Liver (tissue), 9 donors: Measurements from ENCODE around the gene TSPAN5. TPM values are rescaled to one million over a fixed set of nuclear protein-coding genes. Genes with fewer than 3 reads are reported as not detected.

Experiments used
- DNase-seq: peaks from one replicate; pipeline ENCODE4 v3.0.0-alpha.2; 2017; ENCODE audit warnings: low spot score
- H3K27ac ChIP-seq, 2 donors: one replicate each; pipeline ENCODE4 v1.7.0; 2013; ENCODE audit warnings: inconsistent platforms in 2 of 2, low read length in 2 of 2, control low read depth in 1 of 2, low read depth in 1 of 2, mild to moderate bottlenecking in 1 of 2
- H3K27me3 ChIP-seq, 4 donors: one replicate each; pipeline versions ENCODE4 v1.6.1 to v1.7.0; 2013; ENCODE audit warnings: low read length in 3 of 4, inconsistent platforms in 1 of 4, mild to moderate bottlenecking in 1 of 4, moderate library complexity in 1 of 4; ENCODE audit not compliant: control insufficient read depth in 4 of 4, insufficient read depth in 4 of 4
- H3K36me3 ChIP-seq, 4 donors: one replicate each; pipeline versions ENCODE4 v1.6.1 to v1.7.0; 2013; ENCODE audit warnings: low read length in 3 of 4, mild to moderate bottlenecking in 3 of 4, low read depth in 1 of 4, moderate library complexity in 1 of 4; ENCODE audit not compliant: control insufficient read depth in 4 of 4, insufficient read depth in 3 of 4
- H3K4me1 ChIP-seq, 4 donors: one replicate each; pipeline versions ENCODE4 v1.6.1 to v1.7.0; 2013; ENCODE audit warnings: low read length in 3 of 4, mild to moderate bottlenecking in 3 of 4, moderate library complexity in 1 of 4; ENCODE audit not compliant: control insufficient read depth in 4 of 4, insufficient read depth in 4 of 4
- H3K4me3 ChIP-seq, 3 donors: one replicate each; pipeline versions ENCODE4 v1.6.1 to v1.7.0; 2013; ENCODE audit warnings: low read length in 3 of 3, control low read depth in 1 of 3, low read depth in 1 of 3, mild to moderate bottlenecking in 1 of 3
- H3K9ac ChIP-seq, 2 donors: one replicate each; pipeline ENCODE4 v1.7.0; 2013; ENCODE audit warnings: low read length in 2 of 2, mild to moderate bottlenecking in 2 of 2, moderate library complexity in 2 of 2, control low read depth in 1 of 2, low read depth in 1 of 2
- H3K9me3 ChIP-seq, 4 donors: one replicate each; pipeline versions ENCODE4 v1.6.1 to v1.7.0; 2013; ENCODE audit warnings: low read length in 3 of 4; ENCODE audit not compliant: control insufficient read depth in 4 of 4
- EGR1 ChIP-seq, 2 donors: IDR thresholded peaks; 2 replicates each; pipeline ENCODE4 v1.6.1; 2016 to 2018; ENCODE audit warnings: antibody characterized with exemption in 2 of 2, low read depth in 2 of 2
- FOXA1 ChIP-seq: IDR thresholded peaks from 2 replicates; pipeline ENCODE4 v1.6.1; 2016; ENCODE audit warnings: antibody characterized with exemption
- FOXA2 ChIP-seq: IDR thresholded peaks from 2 replicates; pipeline ENCODE4 v1.6.1; 2016; ENCODE audit warnings: antibody characterized with exemption
- GABPA ChIP-seq, 2 donors: IDR thresholded peaks in 1 of 2; conservative IDR thresholded peaks in 1 of 2; 2 replicates each; pipeline ENCODE4 v1.6.1; 2016; ENCODE audit warnings: antibody characterized with exemption in 2 of 2, mild to moderate bottlenecking in 1 of 2, moderate library complexity in 1 of 2
- JUND ChIP-seq, 2 donors: IDR thresholded peaks; 2 replicates each; pipeline ENCODE4 v1.6.1; 2016; ENCODE audit warnings: antibody characterized with exemption in 2 of 2
- NR2F2 ChIP-seq: IDR thresholded peaks from 2 replicates; pipeline ENCODE4 v1.6.1; 2016; ENCODE audit warnings: antibody characterized with exemption
- RAD21 ChIP-seq, 2 donors: IDR thresholded peaks; 2 replicates each; pipeline ENCODE4 v1.6.1; 2016; ENCODE audit warnings: antibody characterized with exemption in 2 of 2, mild to moderate bottlenecking in 2 of 2
- SP1 ChIP-seq: IDR thresholded peaks from 2 replicates; pipeline ENCODE4 v1.6.1; 2018; ENCODE audit warnings: antibody characterized with exemption, mild to moderate bottlenecking
- TAF1 ChIP-seq: conservative IDR thresholded peaks from 2 replicates; pipeline ENCODE4 v1.6.1; 2016; ENCODE audit warnings: antibody characterized with exemption, mild to moderate bottlenecking
- YY1 ChIP-seq: IDR thresholded peaks from 2 replicates; pipeline ENCODE4 v1.6.1; 2016; ENCODE audit warnings: antibody characterized with exemption, mild to moderate bottlenecking
- WGBS: extraction: QIAGEN DNeasy Blood & Tissue Kit; methylation state at CpG from one replicate; pipeline ENCODE4 v1.1.7; 2013; 5-methylcytosine and 5-hydroxymethylcytosine counted together
- polyA plus RNA-seq, 2 donors: library from polyadenylated mRNA; stranded (reverse) in 1 of 2; unstranded in 1 of 2; fragments of 200-250 nt in 1 of 2; fragments of >200 nt in 1 of 2; fragmentation: Nextera tagmentation in 1 of 2; extraction: Ambion mirVana in 1 of 2; gene quantifications; one replicate each; pipeline versions ENCODE4 v1.2.1 to v1.2.3, GENCODE V29; 2013 to 2015
- total RNA-seq, 2 donors: library from RNA; depleted of rRNA; stranded (reverse); fragments of >200 nt; gene quantifications; one replicate each; pipeline ENCODE4 v1.2.3, GENCODE V29; 2014
- TF ChIP-seq, protein P1 (sequence below): IDR thresholded peaks from 2 replicates; pipeline ENCODE4 v1.6.1; 2016; ENCODE audit warnings: antibody characterized with exemption, mild to moderate bottlenecking
- TF ChIP-seq, protein P2 (sequence below): IDR thresholded peaks from 2 replicates; pipeline ENCODE4 v1.6.1; 2016; ENCODE audit warnings: antibody characterized with exemption
- TF ChIP-seq, protein P3 (sequence below): IDR thresholded peaks from 2 replicates; pipeline ENCODE4 v1.6.1; 2016; ENCODE audit warnings: antibody characterized with exemption
- TF ChIP-seq, protein P4 (sequence below): fragments of 150-350 bp; IDR thresholded peaks from 2 replicates; pipeline ENCODE4 v1.5.1; 2017; ENCODE audit warnings: improper control_type of control experiment, low read depth, low read length; ENCODE audit not compliant: missing input control
- TF ChIP-seq, protein P5 (sequence below): IDR thresholded peaks from 2 replicates; pipeline ENCODE4 v1.6.1; 2016; ENCODE audit warnings: antibody characterized with exemption
- donor health status: healthy.
- donor health status: healthy.
- donor health status: healthy.
- donor health status: healthy.
- donor health status: healthy.

TSPAN5 gene
- total and polyA plus RNA-seq, 4 donors = 0.36 to 54.0 (median 0.63) TPM

DNA sequence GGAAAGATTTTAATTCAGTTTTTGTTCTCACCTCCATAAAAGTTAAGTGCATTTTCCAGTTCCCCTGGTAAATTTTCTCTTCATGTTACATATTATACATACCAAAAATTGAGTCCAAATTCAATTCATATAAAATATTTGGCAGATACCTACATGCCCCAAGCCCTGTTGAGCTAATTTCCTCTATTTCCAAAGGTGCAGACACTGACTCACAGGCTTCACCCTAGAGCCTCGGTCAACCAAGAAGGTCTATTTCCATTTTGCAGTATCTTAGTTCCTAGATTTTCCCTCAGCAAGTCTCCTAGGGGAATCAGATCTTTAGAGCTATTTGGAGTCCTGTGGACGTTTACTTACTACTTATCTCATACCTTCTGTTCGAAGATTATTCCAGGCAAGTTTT is 174.4 kb downstream of the TSPAN5 start:
- Histone ChIP-seq H3K9ac (no peak overlapping the region), H3K9me3 (no peaks in the 10 kb centered on the region), H3K27ac (no peak overlapping the region), H3K4me3 (no peak overlapping the region), H3K4me1 (peaks cover 0 to 4% (median 2%) of the 10 kb centered on the region in 4 donors), H3K36me3 (no peaks in the 10 kb centered on the region), H3K27me3 (no peaks in the 10 kb centered on the region)
- 81% methylated on average over 3 of the region's 3 CpGs for WGBS
- no peak for DNase-seq
- TF ChIP-seq SP1 (no peak), RAD21 (IDR thresholded peaks at IDR 0.05) (no peak)
- TF ChIP-seq, protein P1, sequence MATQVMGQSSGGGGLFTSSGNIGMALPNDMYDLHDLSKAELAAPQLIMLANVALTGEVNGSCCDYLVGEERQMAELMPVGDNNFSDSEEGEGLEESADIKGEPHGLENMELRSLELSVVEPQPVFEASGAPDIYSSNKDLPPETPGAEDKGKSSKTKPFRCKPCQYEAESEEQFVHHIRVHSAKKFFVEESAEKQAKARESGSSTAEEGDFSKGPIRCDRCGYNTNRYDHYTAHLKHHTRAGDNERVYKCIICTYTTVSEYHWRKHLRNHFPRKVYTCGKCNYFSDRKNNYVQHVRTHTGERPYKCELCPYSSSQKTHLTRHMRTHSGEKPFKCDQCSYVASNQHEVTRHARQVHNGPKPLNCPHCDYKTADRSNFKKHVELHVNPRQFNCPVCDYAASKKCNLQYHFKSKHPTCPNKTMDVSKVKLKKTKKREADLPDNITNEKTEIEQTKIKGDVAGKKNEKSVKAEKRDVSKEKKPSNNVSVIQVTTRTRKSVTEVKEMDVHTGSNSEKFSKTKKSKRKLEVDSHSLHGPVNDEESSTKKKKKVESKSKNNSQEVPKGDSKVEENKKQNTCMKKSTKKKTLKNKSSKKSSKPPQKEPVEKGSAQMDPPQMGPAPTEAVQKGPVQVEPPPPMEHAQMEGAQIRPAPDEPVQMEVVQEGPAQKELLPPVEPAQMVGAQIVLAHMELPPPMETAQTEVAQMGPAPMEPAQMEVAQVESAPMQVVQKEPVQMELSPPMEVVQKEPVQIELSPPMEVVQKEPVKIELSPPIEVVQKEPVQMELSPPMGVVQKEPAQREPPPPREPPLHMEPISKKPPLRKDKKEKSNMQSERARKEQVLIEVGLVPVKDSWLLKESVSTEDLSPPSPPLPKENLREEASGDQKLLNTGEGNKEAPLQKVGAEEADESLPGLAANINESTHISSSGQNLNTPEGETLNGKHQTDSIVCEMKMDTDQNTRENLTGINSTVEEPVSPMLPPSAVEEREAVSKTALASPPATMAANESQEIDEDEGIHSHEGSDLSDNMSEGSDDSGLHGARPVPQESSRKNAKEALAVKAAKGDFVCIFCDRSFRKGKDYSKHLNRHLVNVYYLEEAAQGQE = no peak
- TF ChIP-seq, protein P2, sequence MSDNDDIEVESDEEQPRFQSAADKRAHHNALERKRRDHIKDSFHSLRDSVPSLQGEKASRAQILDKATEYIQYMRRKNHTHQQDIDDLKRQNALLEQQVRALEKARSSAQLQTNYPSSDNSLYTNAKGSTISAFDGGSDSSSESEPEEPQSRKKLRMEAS = no peak
- TF ChIP-seq, protein P3, sequence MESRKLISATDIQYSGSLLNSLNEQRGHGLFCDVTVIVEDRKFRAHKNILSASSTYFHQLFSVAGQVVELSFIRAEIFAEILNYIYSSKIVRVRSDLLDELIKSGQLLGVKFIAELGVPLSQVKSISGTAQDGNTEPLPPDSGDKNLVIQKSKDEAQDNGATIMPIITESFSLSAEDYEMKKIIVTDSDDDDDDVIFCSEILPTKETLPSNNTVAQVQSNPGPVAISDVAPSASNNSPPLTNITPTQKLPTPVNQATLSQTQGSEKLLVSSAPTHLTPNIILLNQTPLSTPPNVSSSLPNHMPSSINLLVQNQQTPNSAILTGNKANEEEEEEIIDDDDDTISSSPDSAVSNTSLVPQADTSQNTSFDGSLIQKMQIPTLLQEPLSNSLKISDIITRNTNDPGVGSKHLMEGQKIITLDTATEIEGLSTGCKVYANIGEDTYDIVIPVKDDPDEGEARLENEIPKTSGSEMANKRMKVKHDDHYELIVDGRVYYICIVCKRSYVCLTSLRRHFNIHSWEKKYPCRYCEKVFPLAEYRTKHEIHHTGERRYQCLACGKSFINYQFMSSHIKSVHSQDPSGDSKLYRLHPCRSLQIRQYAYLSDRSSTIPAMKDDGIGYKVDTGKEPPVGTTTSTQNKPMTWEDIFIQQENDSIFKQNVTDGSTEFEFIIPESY = no peak
- TF ChIP-seq, protein P4, sequence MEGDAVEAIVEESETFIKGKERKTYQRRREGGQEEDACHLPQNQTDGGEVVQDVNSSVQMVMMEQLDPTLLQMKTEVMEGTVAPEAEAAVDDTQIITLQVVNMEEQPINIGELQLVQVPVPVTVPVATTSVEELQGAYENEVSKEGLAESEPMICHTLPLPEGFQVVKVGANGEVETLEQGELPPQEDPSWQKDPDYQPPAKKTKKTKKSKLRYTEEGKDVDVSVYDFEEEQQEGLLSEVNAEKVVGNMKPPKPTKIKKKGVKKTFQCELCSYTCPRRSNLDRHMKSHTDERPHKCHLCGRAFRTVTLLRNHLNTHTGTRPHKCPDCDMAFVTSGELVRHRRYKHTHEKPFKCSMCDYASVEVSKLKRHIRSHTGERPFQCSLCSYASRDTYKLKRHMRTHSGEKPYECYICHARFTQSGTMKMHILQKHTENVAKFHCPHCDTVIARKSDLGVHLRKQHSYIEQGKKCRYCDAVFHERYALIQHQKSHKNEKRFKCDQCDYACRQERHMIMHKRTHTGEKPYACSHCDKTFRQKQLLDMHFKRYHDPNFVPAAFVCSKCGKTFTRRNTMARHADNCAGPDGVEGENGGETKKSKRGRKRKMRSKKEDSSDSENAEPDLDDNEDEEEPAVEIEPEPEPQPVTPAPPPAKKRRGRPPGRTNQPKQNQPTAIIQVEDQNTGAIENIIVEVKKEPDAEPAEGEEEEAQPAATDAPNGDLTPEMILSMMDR = no peak

DNA sequence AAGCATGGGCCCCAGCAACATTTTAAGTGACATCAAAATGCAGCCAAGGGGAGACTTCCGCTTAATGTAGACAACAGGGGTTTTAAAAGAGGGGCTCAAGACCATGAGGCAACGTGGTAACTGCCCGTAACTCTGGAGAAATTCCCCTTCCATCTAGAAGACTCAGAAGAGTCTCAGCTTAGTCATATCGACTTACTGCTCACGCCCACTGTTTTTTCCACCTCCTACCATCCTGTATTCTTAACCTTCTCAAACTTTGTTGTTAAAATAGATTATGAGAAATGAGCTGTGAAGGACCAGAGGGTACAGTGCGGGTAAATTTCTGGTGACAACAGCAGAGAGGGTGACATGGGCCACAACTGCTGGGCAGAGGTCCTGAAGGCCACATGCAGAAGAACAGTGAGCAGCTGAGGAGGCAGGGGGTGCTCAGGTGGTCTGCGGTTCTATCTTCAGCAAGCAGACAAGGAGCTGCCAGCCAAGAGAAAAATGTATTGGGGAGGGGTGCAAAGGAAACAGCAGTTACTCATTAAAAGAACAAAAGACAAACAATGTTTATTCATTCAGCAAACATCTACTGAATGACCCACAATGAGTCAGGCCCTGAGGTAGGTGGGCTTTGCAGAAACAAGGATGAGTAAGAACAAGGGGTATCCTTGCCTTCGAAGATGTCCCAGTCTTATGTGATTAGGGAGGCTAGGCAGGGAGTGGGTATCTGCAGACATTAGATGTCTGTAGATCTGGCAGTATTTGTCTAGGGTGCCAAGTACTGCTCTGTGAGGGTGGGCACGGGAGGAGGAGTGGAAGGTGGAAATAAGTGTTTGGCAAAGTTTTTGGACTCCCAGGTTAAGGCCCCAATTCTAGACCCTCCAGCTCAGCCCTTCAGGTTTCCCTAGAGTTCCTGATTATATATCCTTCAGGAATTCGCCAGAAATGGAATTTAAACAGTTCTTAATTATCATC is 175.3 kb downstream of the TSPAN5 start:
- no peak for DNase-seq
- peaks cover 0 to 4% (median 2%) of the 10 kb centered on the region in 4 donors for H3K4me1 ChIP-seq
- H3K27me3 ChIP-seq = no peaks in the 10 kb centered on the region
- H3K27ac ChIP-seq = no peak overlapping the region
- TF ChIP-seq GABPA (IDR thresholded peaks at IDR 0.05 in 1 of 2, conservative IDR thresholded peaks at IDR 0.05 in 1 of 2) (no peak), FOXA2 (no peak), JUND (IDR thresholded peaks at IDR 0.05) (no peak), TAF1 (no peak), YY1 (no peak), EGR1 (IDR thresholded peaks at IDR 0.05; ENCODE audit: low read depth in 2 of 2) (no peak), NR2F2 (no peak), FOXA1 (no peak), SP1 (no peak)
- TF ChIP-seq, protein P2 = no peak
- TF ChIP-seq, protein P5, sequence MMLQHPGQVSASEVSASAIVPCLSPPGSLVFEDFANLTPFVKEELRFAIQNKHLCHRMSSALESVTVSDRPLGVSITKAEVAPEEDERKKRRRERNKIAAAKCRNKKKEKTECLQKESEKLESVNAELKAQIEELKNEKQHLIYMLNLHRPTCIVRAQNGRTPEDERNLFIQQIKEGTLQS = no peak
- TF ChIP-seq, protein P4 = no peak
- no peak overlapping the region for H3K9ac ChIP-seq
- no peaks in the 10 kb centered on the region for H3K9me3 ChIP-seq
- no peak overlapping the region for H3K4me3 ChIP-seq
- 90% methylated on average over 10 of the region's 10 CpGs for WGBS
- H3K36me3 ChIP-seq = no peaks in the 10 kb centered on the region
